H1 (cell line): ENCODE data around the gene PACSIN1. TPM values are rescaled to one million over a fixed set of nuclear protein-coding genes. Genes with fewer than 3 reads are reported as not detected.

Source experiments
- BACH1 ChIP-seq: IDR thresholded peaks from 2 replicates; pipeline ENCODE4 v1.6.1; 2012; ENCODE audit warnings: low read length, improper control_type of control experiment
- SIRT6 ChIP-seq: IDR thresholded peaks from one replicate; pipeline ENCODE4 v1.7.1; 2012; ENCODE audit warnings: low read length, inconsistent platforms
- ZNF274 ChIP-seq: IDR thresholded peaks from 2 replicates; pipeline ENCODE4 v1.7.0; 2012; ENCODE audit warnings: low read length, borderline replicate concordance; ENCODE audit errors: extremely low read depth
- polyA plus RNA-seq, 7 experiments: library from polyadenylated mRNA; depleted of rRNA in 3 of 7; stranded (reverse) in 5 of 7; unstranded in 2 of 7; fragments of >200 nt in 5 of 7; fragments of 200-250 nt in 2 of 7; gene quantifications; 1 replicate in 5 of 7; 2 replicates in 1 of 7; 4 replicates in 1 of 7; pipeline versions ENCODE4 v1.2.1 to v1.2.3, GENCODE V29; 2011 to 2013; ENCODE audit warnings: missing spikeins in 2 of 7, mixed read lengths in 2 of 7
- total RNA-seq: library from RNA; stranded (reverse); fragmentation: NEBNext Ultra II Directional; extraction: Animal tissue kit (Norgen Biotek cat#: 25700); gene quantifications from 2 replicates; pipeline ENCODE4 v1.2.1, GENCODE V29; 2021

PACSIN1 gene
- total and polyA plus RNA-seq, 2 of the 8 experiments (the other 6 are each of a cell fraction or from before 2014, with no cell fraction given) = 5.9 to 11.1 TPM

GRCh38 chr6:34555328-34555727, 89.5 kb downstream of the PACSIN1 start (continued):
- TF ChIP-seq ZNF274 (no peak), BACH1 (no peak), SIRT6 (no peak)
